Dermis microvascular lymphatic vessel endothelial cell (primary cell): ENCODE results near the gene DYDC2. TPM values are rescaled to one million over a fixed set of nuclear protein-coding genes. Genes with fewer than 3 reads are reported as not detected.

Source experiments
- DNase-seq, 2 donors: peaks; one replicate each; pipeline versions ENCODE4 v3.0.0 to v3.0.0-alpha.2; 2010; ENCODE audit warnings: low read depth in 2 of 2
- total RNA-seq: library from RNA; depleted of rRNA; stranded (reverse); fragments of >200 nt; gene quantifications from 2 replicates; pipeline ENCODE4 v1.2.1, GENCODE V29; 2014

DYDC2 gene
- total RNA-seq, 1 donor from 2014 or later, result 0.39 TPM

GRCh38 chr10:80371467-80371866 is 14.9 kb downstream of the DYDC2 start:
- no peak for DNase-seq

- no peak for DNase-seq
Observed at GRCh38 chr10:80372675-80373074, 16.1 kb downstream of the DYDC2 start.

- no peak for DNase-seq
Observed at GRCh38 chr10:80373502-80373901, 16.9 kb downstream of the DYDC2 start.

GRCh38 chr10:80379701-80380100 is 23.1 kb downstream of the DYDC2 start:
- DNase-seq, result no peak

GRCh38 chr10:80380185-80380584 is 23.6 kb downstream of the DYDC2 start:
- no peak for DNase-seq

GRCh38 chr10:80382989-80383388 is 26.4 kb downstream of the DYDC2 start:
- peak; percentile 65 to 72 for DNase-seq

- no peak for DNase-seq
Observed at GRCh38 chr10:80390740-80391139, 34.2 kb downstream of the DYDC2 start.

- DNase-seq, result no peak
Observed at GRCh38 chr10:80392250-80392649, 35.7 kb downstream of the DYDC2 start.

GRCh38 chr10:80394358-80394916 is 37.9 kb downstream of the DYDC2 start:
- no peak for DNase-seq

GRCh38 chr10:80397014-80397413 is 40.4 kb downstream of the DYDC2 start:
- no peak for DNase-seq

- peak in 1 of 2 donors; percentile 9 for DNase-seq
Observed at GRCh38 chr10:80400136-80400804, 43.7 kb downstream of the DYDC2 start.

- no peak for DNase-seq
Observed at GRCh38 chr10:80405035-80405434, 48.5 kb downstream of the DYDC2 start.

GRCh38 chr10:80405626-80406025 is 49.0 kb downstream of the DYDC2 start:
- DNase-seq, result no peak

GRCh38 chr10:80406204-80406603 is 49.6 kb downstream of the DYDC2 start:
- no peak for DNase-seq

GRCh38 chr10:80407812-80408241 is 51.2 kb downstream of the DYDC2 start:
- DNase-seq, result peak in 1 of 2 donors; percentile 62

- peak; percentile 44 to 88 for DNase-seq
Observed at GRCh38 chr10:80408242-80409101, 51.9 kb downstream of the DYDC2 start, which contains the start of gene PRXL2A. PRXL2A (plus strand) TSS chr10:80408551; CDS start chr10:80420468, 11,917 bp downstream.

GRCh38 chr10:80409121-80409520 is 52.5 kb downstream of the DYDC2 start:
- peak in 1 of 2 donors; percentile 54 for DNase-seq

- DNase-seq, result peak in 1 of 2 donors; percentile 54
Observed at GRCh38 chr10:80410122-80410521, 53.5 kb downstream of the DYDC2 start.

GRCh38 chr10:80410578-80411145 is 54.1 kb downstream of the DYDC2 start:
- DNase-seq, result peak in 1 of 2 donors; percentile 45

- DNase-seq, result peak; percentile 90 to 98
Observed at GRCh38 chr10:80411267-80411668, 54.7 kb downstream of the DYDC2 start.

GRCh38 chr10:80411681-80412220 is 55.2 kb downstream of the DYDC2 start:
- peak in 1 of 2 donors; percentile 38 for DNase-seq

- DNase-seq, result peak; percentile 83 to 97
Observed at GRCh38 chr10:80412486-80412885, 55.9 kb downstream of the DYDC2 start.
